Measurements from ENCODE around the gene CEP78.

The CEP78 gene

DNA sequence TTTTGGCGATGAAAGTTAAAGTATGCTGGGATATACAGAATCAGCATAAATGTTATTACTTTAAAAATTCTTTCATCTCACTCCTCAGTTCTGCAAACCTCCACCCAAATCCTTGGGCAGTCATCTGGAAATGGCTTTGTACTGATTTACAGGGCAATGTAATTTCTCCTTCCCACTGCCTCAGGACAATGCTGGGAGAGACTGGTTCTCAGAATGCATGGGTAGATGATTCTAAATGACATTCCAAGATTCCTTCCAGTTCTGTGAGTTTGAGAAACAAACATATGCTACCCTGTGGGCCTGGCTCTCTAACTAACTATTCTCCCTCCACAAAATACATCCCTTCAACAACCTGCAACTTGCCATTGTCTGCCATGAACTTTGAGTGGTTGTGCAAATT, 53.6 kb downstream of the CEP78 start:
- no peak for DNase-seq (ENCODE audit: low spot score)
- in situ Hi-C loops (cut with MboI; ENCODE audit: low pct_unique_long_range_greater_than_20kb, low sequenced_read_pairs, unreplicated experiment), result no loop called here
- TF ChIP-seq, protein P1, sequence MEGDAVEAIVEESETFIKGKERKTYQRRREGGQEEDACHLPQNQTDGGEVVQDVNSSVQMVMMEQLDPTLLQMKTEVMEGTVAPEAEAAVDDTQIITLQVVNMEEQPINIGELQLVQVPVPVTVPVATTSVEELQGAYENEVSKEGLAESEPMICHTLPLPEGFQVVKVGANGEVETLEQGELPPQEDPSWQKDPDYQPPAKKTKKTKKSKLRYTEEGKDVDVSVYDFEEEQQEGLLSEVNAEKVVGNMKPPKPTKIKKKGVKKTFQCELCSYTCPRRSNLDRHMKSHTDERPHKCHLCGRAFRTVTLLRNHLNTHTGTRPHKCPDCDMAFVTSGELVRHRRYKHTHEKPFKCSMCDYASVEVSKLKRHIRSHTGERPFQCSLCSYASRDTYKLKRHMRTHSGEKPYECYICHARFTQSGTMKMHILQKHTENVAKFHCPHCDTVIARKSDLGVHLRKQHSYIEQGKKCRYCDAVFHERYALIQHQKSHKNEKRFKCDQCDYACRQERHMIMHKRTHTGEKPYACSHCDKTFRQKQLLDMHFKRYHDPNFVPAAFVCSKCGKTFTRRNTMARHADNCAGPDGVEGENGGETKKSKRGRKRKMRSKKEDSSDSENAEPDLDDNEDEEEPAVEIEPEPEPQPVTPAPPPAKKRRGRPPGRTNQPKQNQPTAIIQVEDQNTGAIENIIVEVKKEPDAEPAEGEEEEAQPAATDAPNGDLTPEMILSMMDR (IDR thresholded peaks at IDR 0.05; ENCODE audit: extremely low read depth, insufficient read depth, missing control alignments), result no peak

DNA sequence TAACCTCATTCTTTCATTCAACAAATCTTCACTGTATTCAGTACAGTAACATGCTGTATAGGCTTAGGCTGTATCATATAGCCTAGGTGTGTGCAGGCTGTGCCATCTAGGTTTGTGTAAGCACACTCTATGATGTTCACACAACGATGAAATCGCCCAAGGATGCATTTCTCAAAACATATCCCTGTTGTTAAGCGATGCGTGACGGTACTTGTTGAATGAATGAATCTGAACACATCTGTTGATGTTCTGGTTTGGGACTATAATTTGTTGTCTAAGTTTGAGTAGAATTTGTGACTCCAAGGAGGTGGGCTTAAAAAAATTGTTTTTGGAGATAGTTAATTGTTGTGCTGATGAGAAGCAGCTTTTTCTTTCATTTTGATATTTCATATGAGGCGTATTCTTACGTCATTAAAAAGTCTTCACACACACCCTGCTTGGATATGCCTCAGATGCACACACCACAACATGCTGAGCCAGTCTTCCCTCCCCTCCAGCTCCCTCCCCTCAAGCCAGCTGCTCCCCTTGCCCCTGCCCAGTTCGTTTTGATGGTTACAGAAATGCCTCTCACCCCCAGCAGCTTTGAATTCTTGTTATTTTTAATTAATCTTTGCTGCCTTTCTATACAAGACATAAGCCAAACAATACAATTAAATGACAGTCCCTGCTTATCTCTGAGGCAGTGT, 55.5 kb downstream of the CEP78 start:
- TF ChIP-seq, protein P1 (IDR thresholded peaks at IDR 0.05; ENCODE audit: extremely low read depth, insufficient read depth, missing control alignments), result no peak
- no peak for DNase-seq (ENCODE audit: low spot score)
- in situ Hi-C loops (cut with MboI; ENCODE audit: low pct_unique_long_range_greater_than_20kb, low sequenced_read_pairs, unreplicated experiment), result no loop called here

- no peak for DNase-seq (ENCODE audit: low spot score)
- TF ChIP-seq, protein P1 (IDR thresholded peaks at IDR 0.05; ENCODE audit: extremely low read depth, insufficient read depth, missing control alignments), result no peak
- in situ Hi-C loops (cut with MboI; ENCODE audit: low pct_unique_long_range_greater_than_20kb, low sequenced_read_pairs, unreplicated experiment), result no loop called here
Observed at GRCh38 chr9:78292026-78292425, 56.2 kb downstream of the CEP78 start.

GRCh38 chr9:78292716-78293497, 57.0 kb downstream of the CEP78 start:
- in situ Hi-C loops (cut with MboI; ENCODE audit: low pct_unique_long_range_greater_than_20kb, low sequenced_read_pairs, unreplicated experiment), result no loop called here
- TF ChIP-seq, protein P1 (IDR thresholded peaks at IDR 0.05; ENCODE audit: extremely low read depth, insufficient read depth, missing control alignments), result no peak
- no peak for DNase-seq (ENCODE audit: low spot score)

GRCh38 chr9:78294290-78295176, 58.7 kb downstream of the CEP78 start:
- DNase-seq (ENCODE audit: low spot score), result no peak
- in situ Hi-C loops (cut with MboI; ENCODE audit: low pct_unique_long_range_greater_than_20kb, low sequenced_read_pairs, unreplicated experiment), result no loop called here
- TF ChIP-seq, protein P1 (IDR thresholded peaks at IDR 0.05; ENCODE audit: extremely low read depth, insufficient read depth, missing control alignments), result no peak

GRCh38 chr9:78295177-78295575, 59.3 kb downstream of the CEP78 start:
- TF ChIP-seq, protein P1 (IDR thresholded peaks at IDR 0.05; ENCODE audit: extremely low read depth, insufficient read depth, missing control alignments), result no peak
- DNase-seq (ENCODE audit: low spot score), result no peak
- in situ Hi-C loops (cut with MboI; ENCODE audit: low pct_unique_long_range_greater_than_20kb, low sequenced_read_pairs, unreplicated experiment), result no loop called here

Data from GM13977 (cell line).